Measurements from ENCODE around the gene TRIM68. TPM values are rescaled to one million over a fixed set of nuclear protein-coding genes. Genes with fewer than 3 reads are reported as not detected.

Gene TRIM68
- total and polyA plus RNA-seq, 4 experiments from 2014 or later: 13.1 to 28.1 (median 19.9) TPM

- peaks cover 0 to 1% (median 0%) of the 10 kb centered on the region in 8 donors for H3K9me3 Mint-ChIP-seq
- H3K27me3 ChIP-seq (ENCODE audit: insufficient read depth, low read length): no peaks in the 10 kb centered on the region
- H3K9me3 ChIP-seq (ENCODE audit: control insufficient read depth in 1 of 2, low read length in 2 of 2): no peaks in the 10 kb centered on the region
- H3K27me3 Mint-ChIP-seq: no peaks in the 10 kb centered on the region
- H3K4me1 ChIP-seq (ENCODE audit: insufficient read depth, low read length): peaks cover 30% of the 10 kb centered on the region
- no peak overlapping the region for H3K4me3 Mint-ChIP-seq
- H3K27ac Mint-ChIP-seq: no peak overlapping the region
- peaks cover 42 to 55% of the 10 kb centered on the region in 2 donors for H3K36me3 Mint-ChIP-seq
- no peak overlapping the region for H3K27ac ChIP-seq (ENCODE audit: low read depth, low read length)
- POLR2A ChIA-PET (ENCODE audit: partially characterized antibody): no interaction called here
- H3K4me3 ChIP-seq (ENCODE audit: low read length in 2 of 2): no peak overlapping the region
- DNase-seq: no peak
- H3K36me3 ChIP-seq (ENCODE audit: insufficient read depth, low read length): peaks cover 26% of the 10 kb centered on the region
- intact Hi-C loops (cut with micrococcal nuclease): loop anchor here (5.0 to 10.0 kb wide), 2 partner anchors 1077 to 1630 kb away; partner anchors contain the start of genes CNGA4 and FHIP1B
- H3K4me1 Mint-ChIP-seq: peaks cover 30 to 57% (median 40%) of the 10 kb centered on the region in 4 donors
- CTCF ChIA-PET (ENCODE audit: partially characterized antibody): interaction anchor here (1.3 kb wide), 1 partner anchor 31 kb away, joined by 4 read pairs; no protein-coding TSS in a partner anchor
Measured at GRCh38 chr11:4605057-4605456, 3.0 kb downstream of the TRIM68 start.

GRCh38 chr11:4593739-4594138 lies 14.3 kb downstream of the TRIM68 start, which contains the start of gene OR52I1:
Gene OR52I1 (plus strand): TSS chr11:4594039. CDS start chr11:4594039, 0 bp downstream.
- Histone ChIP-seq H3K4me3 (ENCODE audit: low read length in 2 of 2) (no peak within 1 kb of the TSS), H3K27me3 (ENCODE audit: insufficient read depth, low read length) (no peaks in the 10 kb centered on the region), H3K36me3 (ENCODE audit: insufficient read depth, low read length) (no peaks in the 10 kb centered on the region), H3K9me3 (ENCODE audit: control insufficient read depth in 1 of 2, low read length in 2 of 2) (no peaks in the 10 kb centered on the region), H3K4me1 (ENCODE audit: insufficient read depth, low read length) (no peaks in the 10 kb centered on the region), H3K27ac (ENCODE audit: low read depth, low read length) (no peak within 1 kb of the TSS)
- Mint-ChIP-seq H3K9me3 (peaks cover 0 to 2% (median 0%) of the 10 kb centered on the region in 8 donors), H3K27ac (no peak within 1 kb of the TSS), H3K4me1 (peaks cover 0 to 2% (median 0%) of the 10 kb centered on the region in 4 donors), H3K36me3 (peaks cover 28 to 29% of the 10 kb centered on the region in 2 donors), H3K4me3 (no peak within 1 kb of the TSS), H3K27me3 (peaks cover 4 to 6% of the 10 kb centered on the region in 2 donors)
- intact Hi-C loops (cut with micrococcal nuclease): no loop called here
- no peak for DNase-seq
- POLR2A ChIA-PET (ENCODE audit: partially characterized antibody): no interaction called here
- CTCF ChIA-PET (ENCODE audit: partially characterized antibody): no interaction called here

- H3K27me3 ChIP-seq (ENCODE audit: insufficient read depth, low read length): no peaks in the 10 kb centered on the region
Measured at GRCh38 chr11:4589017-4589416, 19.0 kb downstream of the TRIM68 start.

GRCh38 chr11:4581443-4581842 lies 26.6 kb downstream of the TRIM68 start, which contains the start of gene OR52I2:
Gene OR52I2 (plus strand): TSS chr11:4581743.
- no peak for DNase-seq
- intact Hi-C loops (cut with micrococcal nuclease): no loop called here
- CTCF ChIA-PET (ENCODE audit: partially characterized antibody): no interaction called here
- peaks cover 25 to 36% of the 10 kb centered on the region in 2 donors for H3K27me3 Mint-ChIP-seq
- no peak within 1 kb of the TSS for H3K4me3 Mint-ChIP-seq
- no peaks in the 10 kb centered on the region for H3K36me3 Mint-ChIP-seq
- no peak within 1 kb of the TSS for H3K27ac ChIP-seq (ENCODE audit: low read depth, low read length)
- H3K4me1 ChIP-seq (ENCODE audit: insufficient read depth, low read length): no peaks in the 10 kb centered on the region
- H3K4me1 Mint-ChIP-seq: no peaks in the 10 kb centered on the region
- H3K27ac Mint-ChIP-seq: no peak within 1 kb of the TSS
- no peaks in the 10 kb centered on the region for H3K9me3 ChIP-seq (ENCODE audit: control insufficient read depth in 1 of 2, low read length in 2 of 2)
- H3K27me3 ChIP-seq (ENCODE audit: insufficient read depth, low read length): no peaks in the 10 kb centered on the region
- POLR2A ChIA-PET (ENCODE audit: partially characterized antibody): no interaction called here
- H3K9me3 Mint-ChIP-seq: peaks cover 0 to 3% (median 0%) of the 10 kb centered on the region in 8 donors
- H3K4me3 ChIP-seq (ENCODE audit: low read length in 2 of 2): no peak within 1 kb of the TSS
- H3K36me3 ChIP-seq (ENCODE audit: insufficient read depth, low read length): no peaks in the 10 kb centered on the region

More at GRCh38 chr11:4589017-4589416, 19.0 kb downstream of the TRIM68 start:
- H3K36me3 ChIP-seq (ENCODE audit: insufficient read depth, low read length): no peaks in the 10 kb centered on the region
- H3K4me3 Mint-ChIP-seq: no peak overlapping the region
- no peaks in the 10 kb centered on the region for H3K4me1 ChIP-seq (ENCODE audit: insufficient read depth, low read length)
- no peak overlapping the region for H3K27ac ChIP-seq (ENCODE audit: low read depth, low read length)
- H3K9me3 ChIP-seq (ENCODE audit: control insufficient read depth in 1 of 2, low read length in 2 of 2): no peaks in the 10 kb centered on the region
- H3K4me1 Mint-ChIP-seq: peaks cover 0 to 2% (median 0%) of the 10 kb centered on the region in 4 donors
- intact Hi-C loops (cut with micrococcal nuclease): no loop called here
- H3K9me3 Mint-ChIP-seq: peaks cover 0 to 2% (median 0%) of the 10 kb centered on the region in 8 donors
- no peak for DNase-seq
- H3K36me3 Mint-ChIP-seq: peaks cover 2 to 3% of the 10 kb centered on the region in 2 donors
- ChIA-PET POLR2A (ENCODE audit: partially characterized antibody) (no interaction called here), CTCF (ENCODE audit: partially characterized antibody) (no interaction called here)
- no peak overlapping the region for H3K4me3 ChIP-seq (ENCODE audit: low read length in 2 of 2)
- no peak overlapping the region for H3K27ac Mint-ChIP-seq
- H3K27me3 Mint-ChIP-seq: peaks cover 11 to 22% of the 10 kb centered on the region in 2 donors

- Histone ChIP-seq H3K4me3 (ENCODE audit: low read length in 2 of 2) (no peak overlapping the region), H3K27me3 (ENCODE audit: insufficient read depth, low read length) (no peaks in the 10 kb centered on the region), H3K27ac (ENCODE audit: low read depth, low read length) (no peak overlapping the region), H3K36me3 (ENCODE audit: insufficient read depth, low read length) (no peaks in the 10 kb centered on the region), H3K4me1 (ENCODE audit: insufficient read depth, low read length) (no peaks in the 10 kb centered on the region), H3K9me3 (ENCODE audit: control insufficient read depth in 1 of 2, low read length in 2 of 2) (no peaks in the 10 kb centered on the region)
- intact Hi-C loops (cut with micrococcal nuclease): no loop called here
- DNase-seq: no peak
- Mint-ChIP-seq H3K27ac (no peak overlapping the region), H3K4me1 (peaks cover 0 to 5% (median 3%) of the 10 kb centered on the region in 4 donors), H3K4me3 (no peak overlapping the region), H3K27me3 (peaks cover 27 to 30% of the 10 kb centered on the region in 2 donors), H3K36me3 (no peaks in the 10 kb centered on the region), H3K9me3 (peaks cover 0 to 3% (median 0%) of the 10 kb centered on the region in 8 donors)
- ChIA-PET POLR2A (ENCODE audit: partially characterized antibody) (no interaction called here), CTCF (ENCODE audit: partially characterized antibody) (no interaction called here)
Measured at GRCh38 chr11:4580124-4580523, 27.9 kb downstream of the TRIM68 start.

GRCh38 chr11:4578624-4579023 lies 29.4 kb downstream of the TRIM68 start:
- H3K36me3 Mint-ChIP-seq: no peaks in the 10 kb centered on the region
- H3K27me3 Mint-ChIP-seq: peaks cover 25% of the 10 kb centered on the region in 2 donors
- H3K4me1 Mint-ChIP-seq: peaks cover 0 to 5% (median 3%) of the 10 kb centered on the region in 4 donors
- H3K36me3 ChIP-seq (ENCODE audit: insufficient read depth, low read length): no peaks in the 10 kb centered on the region
- H3K4me3 ChIP-seq (ENCODE audit: low read length in 2 of 2): no peak overlapping the region
- no peaks in the 10 kb centered on the region for H3K9me3 ChIP-seq (ENCODE audit: control insufficient read depth in 1 of 2, low read length in 2 of 2)
- no peak overlapping the region for H3K4me3 Mint-ChIP-seq
- CTCF ChIA-PET (ENCODE audit: partially characterized antibody): no interaction called here
- no peaks in the 10 kb centered on the region for H3K27me3 ChIP-seq (ENCODE audit: insufficient read depth, low read length)
- intact Hi-C loops (cut with micrococcal nuclease): no loop called here
- POLR2A ChIA-PET (ENCODE audit: partially characterized antibody): no interaction called here
- H3K27ac ChIP-seq (ENCODE audit: low read depth, low read length): no peak overlapping the region
- no peak overlapping the region for H3K27ac Mint-ChIP-seq
- no peak for DNase-seq
- peaks cover 0 to 3% (median 0%) of the 10 kb centered on the region in 8 donors for H3K9me3 Mint-ChIP-seq
- no peaks in the 10 kb centered on the region for H3K4me1 ChIP-seq (ENCODE audit: insufficient read depth, low read length)

- no peak overlapping the region for H3K4me3 ChIP-seq (ENCODE audit: low read length in 2 of 2)
- no peak for DNase-seq
- no peaks in the 10 kb centered on the region for H3K4me1 ChIP-seq (ENCODE audit: insufficient read depth, low read length)
- H3K9me3 ChIP-seq (ENCODE audit: control insufficient read depth in 1 of 2, low read length in 2 of 2): no peaks in the 10 kb centered on the region
- H3K27ac Mint-ChIP-seq: no peak overlapping the region
- CTCF ChIA-PET (ENCODE audit: partially characterized antibody): no interaction called here
- POLR2A ChIA-PET (ENCODE audit: partially characterized antibody): no interaction called here
- no peaks in the 10 kb centered on the region for H3K36me3 ChIP-seq (ENCODE audit: insufficient read depth, low read length)
- H3K9me3 Mint-ChIP-seq: peaks cover 0 to 3% (median 0%) of the 10 kb centered on the region in 8 donors
- no peak overlapping the region for H3K4me3 Mint-ChIP-seq
- H3K27me3 ChIP-seq (ENCODE audit: insufficient read depth, low read length): no peaks in the 10 kb centered on the region
- no peak overlapping the region for H3K27ac ChIP-seq (ENCODE audit: low read depth, low read length)
- intact Hi-C loops (cut with micrococcal nuclease): no loop called here
- H3K27me3 Mint-ChIP-seq: peaks cover 21 to 24% of the 10 kb centered on the region in 2 donors
- no peaks in the 10 kb centered on the region for H3K36me3 Mint-ChIP-seq
- peaks cover 0 to 5% (median 3%) of the 10 kb centered on the region in 4 donors for H3K4me1 Mint-ChIP-seq
Measured at GRCh38 chr11:4577761-4578160, 30.3 kb downstream of the TRIM68 start.

All from CD4-positive, alpha-beta memory T cell (primary cell).